Stimulated activated CD8-positive, alpha-beta memory T cell treated with anti-CD3 and anti-CD28 coated beads, Interleukin-4, amount 100 ng/mL, for 24 hours (primary cell): ENCODE data around the gene TGM2.

Source experiments
- DNase-seq: peaks from one replicate; pipeline ENCODE4 v3.0.0-alpha.2; 2020; ENCODE audit warnings: low read depth

The TGM2 gene

GRCh38 chr20:38165089-38165965, at the start of gene TGM2:
TSS of gene TGM2 (minus strand) at chr20:38165270. CDS start at chr20:38165198, 72 bp downstream.
- peak; percentile 25 for DNase-seq

- no peak for DNase-seq
These were observed 49.5 kb upstream of the TGM2 start for GRCh38 chr20:38214256-38215193.

GRCh38 chr20:38213607-38213940, 48.5 kb upstream of the TGM2 start:
- DNase-seq = no peak

GRCh38 chr20:38212806-38213606, 47.9 kb upstream of the TGM2 start:
- DNase-seq = no peak

- no peak for DNase-seq
These were observed 46.4 kb upstream of the TGM2 start for GRCh38 chr20:38211200-38212097.

GRCh38 chr20:38210741-38211140, 45.7 kb upstream of the TGM2 start:
- no peak for DNase-seq

- no peak for DNase-seq
These were observed 44.8 kb upstream of the TGM2 start for GRCh38 chr20:38209736-38210405.

GRCh38 chr20:38209054-38209675, 44.1 kb upstream of the TGM2 start:
- no peak for DNase-seq

- no peak for DNase-seq
These were observed 43.5 kb upstream of the TGM2 start for GRCh38 chr20:38208523-38208922.

- no peak for DNase-seq
These were observed 43.0 kb upstream of the TGM2 start for GRCh38 chr20:38208088-38208487.

GRCh38 chr20:38207621-38208020, 42.6 kb upstream of the TGM2 start:
- DNase-seq = no peak

- DNase-seq = no peak
These were observed 39.9 kb upstream of the TGM2 start for GRCh38 chr20:38205001-38205400.

GRCh38 chr20:38203981-38204357, 38.9 kb upstream of the TGM2 start:
- no peak for DNase-seq

- no peak for DNase-seq
These were observed 38.4 kb upstream of the TGM2 start for GRCh38 chr20:38203337-38203980.

GRCh38 chr20:38202982-38203293, 37.9 kb upstream of the TGM2 start:
- no peak for DNase-seq

- DNase-seq = no peak
These were observed 37.3 kb upstream of the TGM2 start for GRCh38 chr20:38202153-38202981.

GRCh38 chr20:38201356-38201755, 36.3 kb upstream of the TGM2 start:
- DNase-seq = no peak

GRCh38 chr20:38200646-38201045, 35.6 kb upstream of the TGM2 start:
- no peak for DNase-seq
